IMR-90 (cell line): Measurements from ENCODE around the gene PLCB3. TPM values are rescaled to one million over a fixed set of nuclear protein-coding genes. Genes with fewer than 3 reads are reported as not detected.

ENCODE experiments used
- ATAC-seq: fragments of 200-7000 bp; cut with Tn5 transposase; 2 replicates; pipeline ENCODE4 v1.9.1; 2020; ENCODE audit warnings: low read depth, mild to moderate bottlenecking, moderate library complexity
- BruUV-seq: library from RNA; stranded (reverse); fragments of 400-500 nt; replicated peaks from 2 replicates; lab custom pipeline; 2021; lab: Mats Ljungman, UMichigan
- CTCF ChIA-PET: fragments of 300-600 bp; formaldehyde crosslinking; extraction: SDS; loops from one replicate; lab custom pipeline; 2021; ENCODE audit warnings: antibody characterized with exemption; lab: Yijun Ruan, JAX
- POLR2A ChIA-PET: fragments of 300-600 bp; sonication (Branson Sonifier 250); formaldehyde crosslinking; loops from one replicate; lab custom pipeline; 2022; ENCODE audit warnings: antibody characterized with exemption; ENCODE audit not compliant: unreplicated experiment; lab: Charles Lee
- DNase-seq: peaks from one replicate; pipeline ENCODE4 v3.0.0; 2013
- H2AFZ ChIP-seq: replicated peaks from 2 replicates; pipeline ENCODE3; 2013; ENCODE audit warnings: low read length, mild to moderate bottlenecking; ENCODE audit not compliant: poor library complexity
- H2AK5ac ChIP-seq: 2 replicates; pipeline ENCODE4 v1.6.1; 2013; ENCODE audit warnings: low read depth, low read length, inconsistent platforms
- H2AK9ac ChIP-seq: replicated peaks from 2 replicates; pipeline ENCODE3; 2013; ENCODE audit warnings: mild to moderate bottlenecking, low read depth, low read length, moderate library complexity; ENCODE audit not compliant: poor library complexity
- H2BK120ac ChIP-seq: 2 replicates; pipeline ENCODE4 v1.6.1; 2013; ENCODE audit warnings: low read depth, low read length, inconsistent platforms
- H2BK15ac ChIP-seq: 3 replicates; pipeline ENCODE4 v1.6.1; 2013; ENCODE audit warnings: low read depth, low read length, inconsistent platforms
- H2BK20ac ChIP-seq: 2 replicates; pipeline ENCODE4 v1.6.1; 2013; ENCODE audit warnings: low read depth, mild to moderate bottlenecking, inconsistent platforms, low read length, moderate library complexity
- H2BK5ac ChIP-seq: 2 replicates; pipeline ENCODE4 v1.6.1; 2013; ENCODE audit warnings: mild to moderate bottlenecking, low read depth, low read length, inconsistent platforms; ENCODE audit not compliant: poor library complexity, severe bottlenecking
- H3K14ac ChIP-seq: replicated peaks from 2 replicates; pipeline ENCODE4 v1.6.1; 2013; ENCODE audit warnings: low read depth, low read length, inconsistent platforms
- H3K18ac ChIP-seq: 2 replicates; pipeline ENCODE4 v1.6.1; 2013; ENCODE audit warnings: low read depth, low read length, control low read depth
- H3K23ac ChIP-seq: 2 replicates; pipeline ENCODE4 v1.6.1; 2013; ENCODE audit warnings: low read depth, low read length, inconsistent platforms
- H3K27ac ChIP-seq: 2 replicates; pipeline ENCODE4 v1.5.1; 2013; ENCODE audit warnings: mild to moderate bottlenecking, control low read depth, low read length; ENCODE audit not compliant: insufficient read depth
- H3K27me3 ChIP-seq: 2 replicates; pipeline ENCODE4 v1.6.1; 2013; ENCODE audit warnings: low read length; ENCODE audit not compliant: control insufficient read depth, insufficient read depth
- H3K36me3 ChIP-seq: 2 replicates; pipeline ENCODE4 v1.6.1; 2013; ENCODE audit warnings: low read length, mixed read lengths; ENCODE audit not compliant: control insufficient read depth, insufficient read depth
- H3K4ac ChIP-seq: 2 replicates; pipeline ENCODE4 v1.6.1; 2013; ENCODE audit warnings: low read depth, low read length, inconsistent platforms
- H3K4me1 ChIP-seq: 2 replicates; pipeline ENCODE4 v1.6.1; 2013; ENCODE audit warnings: low read length, mixed read lengths; ENCODE audit not compliant: control insufficient read depth, insufficient read depth
- H3K4me2 ChIP-seq: 2 replicates; pipeline ENCODE4 v1.6.1; 2013; ENCODE audit warnings: low read depth, mild to moderate bottlenecking, control low read depth, low read length, moderate library complexity
- H3K4me3 ChIP-seq: 2 replicates; pipeline ENCODE4 v1.5.1; 2013; ENCODE audit warnings: low read depth, mild to moderate bottlenecking, control low read depth, low read length, moderate library complexity; ENCODE audit not compliant: insufficient read depth
- H3K56ac ChIP-seq: 2 replicates; pipeline ENCODE4 v1.6.1; 2013; ENCODE audit warnings: low read length, inconsistent platforms; ENCODE audit not compliant: insufficient read depth; ENCODE audit errors: extremely low read depth
- H3K79me1 ChIP-seq, 2 experiments: 2 replicates each; pipeline ENCODE4 v1.6.1; 2013; ENCODE audit warnings: low read length in 2 of 2, inconsistent platforms in 1 of 2, low read depth in 1 of 2
- H3K9ac ChIP-seq: 2 replicates; pipeline ENCODE4 v1.6.1; 2013; ENCODE audit warnings: low read depth, low read length, control low read depth
- H3K9me1 ChIP-seq: 2 replicates; pipeline ENCODE4 v1.6.1; 2013; ENCODE audit warnings: low read length, inconsistent platforms; ENCODE audit not compliant: insufficient read depth
- H3K9me3 ChIP-seq: 2 replicates; pipeline ENCODE4 v1.6.1; 2013; ENCODE audit warnings: low read length; ENCODE audit not compliant: control insufficient read depth, insufficient read depth
- H4K20me1 ChIP-seq: 2 replicates; pipeline ENCODE4 v1.6.1; 2013; ENCODE audit warnings: low read length, inconsistent platforms; ENCODE audit not compliant: insufficient read depth
- H4K5ac ChIP-seq: 2 replicates; pipeline ENCODE4 v1.6.1; 2013; ENCODE audit warnings: mild to moderate bottlenecking, low read depth, low read length, control low read depth
- H4K8ac ChIP-seq, 2 experiments: 2 replicates each; pipeline ENCODE4 v1.6.1; 2013; ENCODE audit warnings: low read depth in 2 of 2, low read length in 2 of 2, control low read depth in 1 of 2, inconsistent platforms in 1 of 2
- H4K91ac ChIP-seq: 2 replicates; pipeline ENCODE4 v1.6.1; 2013; ENCODE audit warnings: low read depth, low read length, inconsistent platforms; ENCODE audit not compliant: insufficient read depth
- BHLHE40 ChIP-seq: fragments of 150-350 bp; IDR thresholded peaks from 2 replicates; pipeline ENCODE4 v1.6.1; 2016; ENCODE audit warnings: mild to moderate bottlenecking, low read depth, low read length
- CEBPB ChIP-seq: IDR thresholded peaks from 2 replicates; pipeline ENCODE4 v1.6.1; 2012; ENCODE audit warnings: low read depth, low read length, improper control_type of control experiment
- CHD1 ChIP-seq: IDR thresholded peaks from 2 replicates; pipeline ENCODE4 v1.6.1; 2012; ENCODE audit warnings: low read depth, low read length, improper control_type of control experiment
- FOS ChIP-seq: fragments of 150-350 bp; IDR thresholded peaks from 2 replicates; pipeline ENCODE4 v1.6.1; 2016; ENCODE audit warnings: low read depth, low read length
- MAFK ChIP-seq: IDR thresholded peaks from 2 replicates; pipeline ENCODE4 v1.6.1; 2012; ENCODE audit warnings: low read depth, low read length, improper control_type of control experiment
- MAZ ChIP-seq: IDR thresholded peaks from 2 replicates; pipeline ENCODE4 v1.6.1; 2012; ENCODE audit warnings: low read depth, mild to moderate bottlenecking, low read length, improper control_type of control experiment, moderate library complexity, borderline replicate concordance
- MXI1 ChIP-seq: IDR thresholded peaks from 2 replicates; pipeline ENCODE4 v1.6.1; 2012; ENCODE audit warnings: low read depth, mild to moderate bottlenecking, low read length, moderate library complexity, borderline replicate concordance
- NFE2L2 ChIP-seq: fragments of 150-350 bp; IDR thresholded peaks from 2 replicates; pipeline ENCODE4 v1.6.1; 2016; ENCODE audit warnings: low read depth, mild to moderate bottlenecking, low read length
- POLR2A ChIP-seq: IDR thresholded peaks from 2 replicates; pipeline ENCODE4 v1.6.1; 2012; ENCODE audit warnings: mild to moderate bottlenecking, low read depth, low read length
- RAD21 ChIP-seq: IDR thresholded peaks from 2 replicates; pipeline ENCODE4 v1.6.1; 2012; ENCODE audit warnings: low read length, improper control_type of control experiment
- RCOR1 ChIP-seq: IDR thresholded peaks from 2 replicates; pipeline ENCODE4 v1.6.1; 2012; ENCODE audit warnings: mild to moderate bottlenecking, low read length, improper control_type of control experiment; ENCODE audit not compliant: insufficient replicate concordance
- RFX5 ChIP-seq: IDR thresholded peaks from 2 replicates; pipeline ENCODE4 v1.8.0; 2012; ENCODE audit warnings: low read depth, mild to moderate bottlenecking, low read length, moderate library complexity
- SMC3 ChIP-seq: fragments of 150-350 bp; IDR thresholded peaks from 2 replicates; pipeline ENCODE4 v1.6.1; 2016; ENCODE audit warnings: low read depth, mild to moderate bottlenecking, antibody characterized with exemption, low read length, moderate library complexity
- WGBS, 2 experiments: methylation state at CpG; one replicate each; pipeline versions ENCODE4 v1.1.5 to v1.1.7; 2013; ENCODE audit warnings: missing lambda C conversion rate in 2 of 2; ENCODE audit not compliant: insufficient read length in 1 of 2; ENCODE audit errors: extremely low coverage in 2 of 2; 5-methylcytosine and 5-hydroxymethylcytosine counted together
- dilution Hi-C: fragments of 300-500 bp; cut with HindIII; formaldehyde crosslinking; loops from one replicate; pipeline ENCODE4 v1.14.3; 2018; ENCODE audit warnings: low sequenced_read_pairs; ENCODE audit not compliant: unreplicated experiment
- in situ Hi-C: fragments of 300-500 bp; cut with MboI; formaldehyde crosslinking; loops from 3 replicates; pipeline ENCODE4 v1.14.3; 2019; ENCODE audit warnings: low sequenced_read_pairs, inconsistent platforms, mixed read lengths
- intact Hi-C: fragments of 100-400 bp; cut with micrococcal nuclease; formaldehyde crosslinking; loops from 2 replicates; pipeline ENCODE4 v1.10.0; 2022
- polyA plus RNA-seq, 3 experiments: library from polyadenylated mRNA; depleted of rRNA; stranded (reverse); fragments of >200 nt; gene quantifications; 2 replicates each; pipeline ENCODE4 v1.2.3, GENCODE V29; 2012; ENCODE audit warnings: low replicate concordance in 1 of 3
- total RNA-seq: library from RNA; depleted of rRNA; stranded (reverse); fragments of >200 nt; gene quantifications from 2 replicates; pipeline ENCODE4 v1.2.3, GENCODE V29; 2012
- TF ChIP-seq, protein P1 (sequence below): fragments of 150-350 bp; IDR thresholded peaks from 2 replicates; pipeline ENCODE4 v1.6.1; 2016; ENCODE audit warnings: low read depth, mild to moderate bottlenecking, low read length, moderate library complexity, borderline replicate concordance
- TF ChIP-seq, protein P2 (sequence below): fragments of 150-350 bp; IDR thresholded peaks from 2 replicates; pipeline ENCODE4 v1.6.1; 2017; ENCODE audit warnings: mild to moderate bottlenecking, antibody characterized with exemption, low read length, low read depth
- TF ChIP-seq, protein P3 (sequence below): conservative IDR thresholded peaks from 2 replicates; pipeline ENCODE4 v1.5.1; 2012; ENCODE audit warnings: mild to moderate bottlenecking, low read depth, low read length, improper control_type of control experiment

PLCB3 gene
- total and polyA plus RNA-seq, 2 of the 4 experiments (the other 2 are of a cell fraction): 23.9 to 24.9 TPM

DNA sequence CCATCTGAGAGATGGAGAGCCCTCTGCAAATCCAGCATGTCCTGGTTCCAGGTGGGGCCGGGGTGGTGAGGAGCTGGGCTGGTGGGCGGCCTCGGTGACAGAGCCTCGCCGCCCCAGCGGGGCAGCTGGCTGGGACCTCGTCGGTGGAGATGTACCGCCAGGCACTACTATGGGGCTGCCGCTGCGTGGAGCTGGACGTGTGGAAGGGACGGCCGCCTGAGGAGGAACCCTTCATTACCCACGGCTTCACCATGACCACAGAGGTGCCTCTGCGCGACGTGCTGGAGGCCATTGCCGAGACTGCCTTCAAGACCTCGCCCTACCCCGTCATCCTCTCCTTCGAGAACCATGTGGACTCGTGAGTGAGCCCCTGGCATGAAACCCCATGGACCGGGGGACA lies 7.0 kb downstream of the PLCB3 start:
- BruUV-seq: no TSS peak
- Histone ChIP-seq H3K36me3 (peaks cover 66% of the 10 kb centered on the region), H2AFZ (no peak overlapping the region), H3K4me1 (peaks cover 7% of the 10 kb centered on the region), H2BK5ac (no peak overlapping the region), H3K4ac (no peak overlapping the region), H2BK20ac (no peak overlapping the region), H3K4me2 (no peak overlapping the region), H3K56ac (no peak overlapping the region), H3K14ac (no peak overlapping the region), H3K9me1 (0 out of 2 replicates have a peak, but pooled peaks cover 5% of the 10 kb centered on the region), H4K20me1 (0 out of 2 replicates have a peak, but pooled peaks cover under 1% of the 10 kb centered on the region), H3K9ac (no peak overlapping the region), H3K27me3 (no peaks in the 10 kb centered on the region), H3K27ac (no peak overlapping the region), H2BK15ac (no peak overlapping the region), H3K9me3 (no peaks in the 10 kb centered on the region), H3K23ac (no peak overlapping the region), H3K4me3 (no peak overlapping the region), H2AK5ac (no peak overlapping the region), H4K91ac (no peak overlapping the region), H3K79me1 (peaks cover 7 to 61% of the 10 kb centered on the region in 2 experiments), H2AK9ac (no peak overlapping the region), H4K8ac (no peak overlapping the region), H3K18ac (no peak overlapping the region), H2BK120ac (no peak overlapping the region), H4K5ac (no peak overlapping the region)
- ATAC-seq (no peak), DNase-seq (no peak)
- ChIA-PET POLR2A (no interaction called here), CTCF (no interaction called here)
- dilution Hi-C loops (no loop called here), in situ Hi-C loops (no loop called here), intact Hi-C loops (no loop called here)
- WGBS, 2 experiments: 96% methylated on average over 9 of the region's 24 CpGs; no CpG with 5 or more reads in 1 of the 2 experiments
- no peak for TF ChIP-seq CHD1
- no peak for TF ChIP-seq RFX5
- TF ChIP-seq RCOR1: no peak
- TF ChIP-seq MAZ: no peak
- TF ChIP-seq CEBPB: no peak
- no peak for TF ChIP-seq POLR2A
- no peak for TF ChIP-seq SMC3
- TF ChIP-seq, protein P1, sequence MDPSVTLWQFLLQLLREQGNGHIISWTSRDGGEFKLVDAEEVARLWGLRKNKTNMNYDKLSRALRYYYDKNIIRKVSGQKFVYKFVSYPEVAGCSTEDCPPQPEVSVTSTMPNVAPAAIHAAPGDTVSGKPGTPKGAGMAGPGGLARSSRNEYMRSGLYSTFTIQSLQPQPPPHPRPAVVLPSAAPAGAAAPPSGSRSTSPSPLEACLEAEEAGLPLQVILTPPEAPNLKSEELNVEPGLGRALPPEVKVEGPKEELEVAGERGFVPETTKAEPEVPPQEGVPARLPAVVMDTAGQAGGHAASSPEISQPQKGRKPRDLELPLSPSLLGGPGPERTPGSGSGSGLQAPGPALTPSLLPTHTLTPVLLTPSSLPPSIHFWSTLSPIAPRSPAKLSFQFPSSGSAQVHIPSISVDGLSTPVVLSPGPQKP: no peak
- TF ChIP-seq, protein P2, sequence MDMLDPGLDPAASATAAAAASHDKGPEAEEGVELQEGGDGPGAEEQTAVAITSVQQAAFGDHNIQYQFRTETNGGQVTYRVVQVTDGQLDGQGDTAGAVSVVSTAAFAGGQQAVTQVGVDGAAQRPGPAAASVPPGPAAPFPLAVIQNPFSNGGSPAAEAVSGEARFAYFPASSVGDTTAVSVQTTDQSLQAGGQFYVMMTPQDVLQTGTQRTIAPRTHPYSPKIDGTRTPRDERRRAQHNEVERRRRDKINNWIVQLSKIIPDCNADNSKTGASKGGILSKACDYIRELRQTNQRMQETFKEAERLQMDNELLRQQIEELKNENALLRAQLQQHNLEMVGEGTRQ: no peak
- no peak for TF ChIP-seq RAD21
- no peak for TF ChIP-seq MAFK
- no peak for TF ChIP-seq FOS
- no peak for TF ChIP-seq MXI1
- no peak for TF ChIP-seq NFE2L2
- TF ChIP-seq, protein P3, sequence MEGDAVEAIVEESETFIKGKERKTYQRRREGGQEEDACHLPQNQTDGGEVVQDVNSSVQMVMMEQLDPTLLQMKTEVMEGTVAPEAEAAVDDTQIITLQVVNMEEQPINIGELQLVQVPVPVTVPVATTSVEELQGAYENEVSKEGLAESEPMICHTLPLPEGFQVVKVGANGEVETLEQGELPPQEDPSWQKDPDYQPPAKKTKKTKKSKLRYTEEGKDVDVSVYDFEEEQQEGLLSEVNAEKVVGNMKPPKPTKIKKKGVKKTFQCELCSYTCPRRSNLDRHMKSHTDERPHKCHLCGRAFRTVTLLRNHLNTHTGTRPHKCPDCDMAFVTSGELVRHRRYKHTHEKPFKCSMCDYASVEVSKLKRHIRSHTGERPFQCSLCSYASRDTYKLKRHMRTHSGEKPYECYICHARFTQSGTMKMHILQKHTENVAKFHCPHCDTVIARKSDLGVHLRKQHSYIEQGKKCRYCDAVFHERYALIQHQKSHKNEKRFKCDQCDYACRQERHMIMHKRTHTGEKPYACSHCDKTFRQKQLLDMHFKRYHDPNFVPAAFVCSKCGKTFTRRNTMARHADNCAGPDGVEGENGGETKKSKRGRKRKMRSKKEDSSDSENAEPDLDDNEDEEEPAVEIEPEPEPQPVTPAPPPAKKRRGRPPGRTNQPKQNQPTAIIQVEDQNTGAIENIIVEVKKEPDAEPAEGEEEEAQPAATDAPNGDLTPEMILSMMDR: no peak
- TF ChIP-seq BHLHE40: no peak
